Kidney (tissue), 14 donors: Measurements from ENCODE around the gene CELA1. TPM values are rescaled to one million over a fixed set of nuclear protein-coding genes. Genes with fewer than 3 reads are reported as not detected.
"Not testable (repeated sequence)": the region's sequence is repeated elsewhere in the genome, so short reads cannot be mapped to it uniquely, and the experiment has no call there.

Experiments used
- DNase-seq, 5 donors: peaks; one replicate each; pipeline ENCODE4 v3.0.0-alpha.2; 2013 to 2020
- FAIRE-seq: peaks from 2 replicates; lab custom pipeline; 2012; peaks lifted over from hg19 to GRCh38; lab: Jason Lieb, UNC
- H3K27ac ChIP-seq, 2 donors: one replicate each; pipeline ENCODE4 v1.7.0; 2013; ENCODE audit warnings: low read depth in 2 of 2, low read length in 2 of 2, inconsistent platforms in 1 of 2
- H3K27me3 ChIP-seq: one replicate; pipeline ENCODE4 v1.7.1; 2013; ENCODE audit warnings: low read length, inconsistent platforms; ENCODE audit not compliant: control insufficient read depth, insufficient read depth
- H3K36me3 ChIP-seq, 3 donors: one replicate each; pipeline versions ENCODE4 v1.7.0 to v1.7.1; 2013; ENCODE audit warnings: low read length in 3 of 3, control low read depth in 1 of 3, inconsistent platforms in 1 of 3; ENCODE audit not compliant: insufficient read depth in 3 of 3, control insufficient read depth in 2 of 3
- H3K4me1 ChIP-seq, 3 donors: one replicate each; pipeline versions ENCODE4 v1.7.0 to v1.7.1; 2013; ENCODE audit warnings: low read length in 3 of 3, inconsistent platforms in 1 of 3, low read depth in 1 of 3; ENCODE audit not compliant: control insufficient read depth in 2 of 3, insufficient read depth in 2 of 3
- H3K4me3 ChIP-seq, 3 donors: one replicate each; pipeline versions ENCODE4 v1.7.0 to v1.8.1; 2013; ENCODE audit warnings: low read length in 3 of 3, control low read depth in 1 of 3, inconsistent platforms in 1 of 3
- H3K9ac ChIP-seq, 3 donors: one replicate each; pipeline versions ENCODE4 v1.7.0 to v1.7.1; 2013; ENCODE audit warnings: low read length in 3 of 3, control low read depth in 1 of 3, inconsistent platforms in 1 of 3
- H3K9me3 ChIP-seq, 3 donors: one replicate each; pipeline versions ENCODE4 v1.7.0 to v1.7.1; 2013; ENCODE audit warnings: low read length in 3 of 3, control low read depth in 1 of 3, inconsistent platforms in 1 of 3; ENCODE audit not compliant: control insufficient read depth in 2 of 3, insufficient read depth in 1 of 3
- intact Hi-C: fragments of 100-400 bp; cut with DNase I; formaldehyde crosslinking; loops from one replicate; pipeline ENCODE4 v1.11.1; 2022
- polyA plus RNA-seq: library from polyadenylated mRNA; stranded (reverse); fragments of 350-450 nt; fragmentation: Illumina TruSeq; extraction: RNeasy Lipid Tissue Mini Kit (QIAGEN cat#74804); gene quantifications from one replicate; pipeline ENCODE4 v1.2.3, GENCODE V29; 2014; ENCODE audit warnings: low read depth, low replicate concordance; ENCODE audit not compliant: insufficient read depth
- total RNA-seq: library from RNA; stranded (reverse); fragmentation: NEBNext Ultra II Directional; extraction: Animal tissue kit (Norgen Biotek cat#: 25700); gene quantifications from one replicate; pipeline ENCODE4 v1.2.1, GENCODE V29; 2021
- TF ChIP-seq, protein P1 (sequence below): IDR thresholded peaks from 3 replicates; pipeline ENCODE4 v1.5.1; 2012; ENCODE audit warnings: mild to moderate bottlenecking, moderate library complexity, borderline replicate concordance; ENCODE audit not compliant: insufficient read depth; ENCODE audit errors: extremely low read depth
- donor health status: control.
- donor health status: control.
- donor health status: control.
- donor health status: control.
- donor health status: control.
- donor health status: DM: yes; HTN: yes; CAD: no.
- donor health status: Normal renal cell carcinoma (clear cell type).

CELA1 gene
- total and polyA plus RNA-seq, 2 donors from 2014 or later = not detected

DNA sequence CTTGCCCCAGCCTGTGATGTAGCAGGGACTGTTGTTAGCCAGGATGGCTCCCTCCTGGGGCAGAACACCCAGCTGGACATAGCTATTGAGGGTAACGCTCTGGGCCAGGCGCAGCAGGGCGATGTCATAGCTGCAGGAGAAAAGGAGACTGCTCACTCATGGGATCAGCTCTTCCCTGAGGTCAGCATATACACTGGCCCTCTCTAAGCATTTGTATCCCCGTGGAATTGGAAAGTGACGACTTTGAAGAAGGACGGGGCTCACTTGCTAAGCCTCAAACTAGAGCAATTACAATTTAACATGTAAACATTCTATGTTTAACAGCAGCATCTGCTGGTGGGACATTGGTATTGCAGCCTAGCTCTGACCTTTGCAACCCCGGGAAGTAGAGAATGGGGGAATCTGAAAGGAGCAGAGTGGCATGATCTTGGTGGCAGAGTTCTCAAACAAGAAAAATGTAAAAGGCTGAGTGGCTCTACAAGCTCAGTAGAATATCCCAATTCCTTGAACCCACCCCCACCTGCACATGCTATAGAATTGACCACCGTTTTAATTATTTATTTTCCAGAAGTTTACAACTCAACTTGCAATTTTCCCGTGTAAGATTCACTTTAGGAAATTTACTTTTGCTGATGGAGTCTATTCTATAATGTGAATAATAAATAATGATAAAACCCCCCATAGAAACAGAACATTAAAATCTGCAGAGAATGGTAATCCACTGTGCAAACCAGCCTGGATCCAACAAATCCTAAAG lies 5.0 kb downstream of the CELA1 start:
- DNase-seq (peak in 4 of 5 donors; percentile 79 to 87 (median 82)), FAIRE-seq (no peak)
- Histone ChIP-seq H3K4me3 (peak overlapping the region in 2 of 3 donors; percentile 43 to 59), H3K27ac (no peak overlapping the region), H3K4me1 (peaks cover 0 to 4% (median 0%) of the 10 kb centered on the region in 3 donors), H3K9ac (peak overlapping the region in 1 of 3 donors; percentile 66), H3K9me3 (no peaks in the 10 kb centered on the region), H3K27me3 (no peaks in the 10 kb centered on the region), H3K36me3 (no peaks in the 10 kb centered on the region)
- intact Hi-C loops = no loop called here
- TF ChIP-seq, protein P1, sequence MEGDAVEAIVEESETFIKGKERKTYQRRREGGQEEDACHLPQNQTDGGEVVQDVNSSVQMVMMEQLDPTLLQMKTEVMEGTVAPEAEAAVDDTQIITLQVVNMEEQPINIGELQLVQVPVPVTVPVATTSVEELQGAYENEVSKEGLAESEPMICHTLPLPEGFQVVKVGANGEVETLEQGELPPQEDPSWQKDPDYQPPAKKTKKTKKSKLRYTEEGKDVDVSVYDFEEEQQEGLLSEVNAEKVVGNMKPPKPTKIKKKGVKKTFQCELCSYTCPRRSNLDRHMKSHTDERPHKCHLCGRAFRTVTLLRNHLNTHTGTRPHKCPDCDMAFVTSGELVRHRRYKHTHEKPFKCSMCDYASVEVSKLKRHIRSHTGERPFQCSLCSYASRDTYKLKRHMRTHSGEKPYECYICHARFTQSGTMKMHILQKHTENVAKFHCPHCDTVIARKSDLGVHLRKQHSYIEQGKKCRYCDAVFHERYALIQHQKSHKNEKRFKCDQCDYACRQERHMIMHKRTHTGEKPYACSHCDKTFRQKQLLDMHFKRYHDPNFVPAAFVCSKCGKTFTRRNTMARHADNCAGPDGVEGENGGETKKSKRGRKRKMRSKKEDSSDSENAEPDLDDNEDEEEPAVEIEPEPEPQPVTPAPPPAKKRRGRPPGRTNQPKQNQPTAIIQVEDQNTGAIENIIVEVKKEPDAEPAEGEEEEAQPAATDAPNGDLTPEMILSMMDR = peak; percentile 99

DNA sequence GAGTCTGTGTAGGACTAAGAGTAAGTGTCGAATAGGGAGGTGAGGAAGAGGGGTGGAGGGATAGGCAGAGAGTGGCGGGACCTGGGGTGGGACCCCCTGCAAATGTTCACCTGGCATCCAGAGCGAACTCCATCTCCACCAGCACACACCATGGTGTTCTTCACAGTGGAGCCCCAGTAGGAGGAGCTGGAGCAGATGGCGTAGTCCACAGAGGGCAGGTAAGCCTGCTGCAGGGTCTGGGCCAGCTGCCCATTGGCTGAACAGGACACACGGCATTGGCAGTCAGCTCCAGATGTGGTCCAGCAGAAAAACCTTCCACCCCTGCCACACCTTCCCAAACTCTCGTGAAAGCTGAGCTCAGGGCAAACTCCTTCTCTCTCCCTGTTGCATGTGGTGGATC lies 6.7 kb downstream of the CELA1 start:
- TF ChIP-seq, protein P1 = no peak
- FAIRE-seq = no peak
- no peaks in the 10 kb centered on the region for H3K27me3 ChIP-seq
- no peaks in the 10 kb centered on the region for H3K36me3 ChIP-seq
- no peak for DNase-seq
- no peaks in the 10 kb centered on the region for H3K9me3 ChIP-seq
- no peak overlapping the region for H3K4me3 ChIP-seq
- intact Hi-C loops = no loop called here
- H3K9ac ChIP-seq = no peak overlapping the region
- no peak overlapping the region for H3K27ac ChIP-seq
- peaks cover 0 to 4% (median 0%) of the 10 kb centered on the region in 3 donors for H3K4me1 ChIP-seq

DNA sequence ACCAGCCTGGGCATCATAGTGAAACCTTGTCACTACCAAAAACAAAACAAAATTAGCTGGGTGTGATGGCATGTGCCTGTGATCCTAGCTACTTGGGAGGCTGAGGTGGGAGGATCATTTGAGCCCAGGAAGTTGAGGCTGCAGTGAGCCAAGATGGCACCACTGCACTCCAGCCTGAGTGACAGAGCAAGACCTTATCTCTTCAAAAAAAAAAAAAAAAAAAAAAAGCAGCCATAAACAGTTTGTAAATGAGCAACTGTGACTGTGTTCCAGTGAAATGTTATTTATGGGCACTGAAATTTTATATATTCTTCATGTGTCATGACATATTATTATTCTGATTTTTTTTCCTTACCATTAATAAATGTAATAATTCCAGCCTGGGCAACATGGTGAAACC lies 9.1 kb downstream of the CELA1 start:
- H3K27ac ChIP-seq, H3K4me3 ChIP-seq, H3K4me1 ChIP-seq, intact Hi-C loops, FAIRE-seq, DNase-seq, H3K9ac ChIP-seq, H3K36me3 ChIP-seq, H3K9me3 ChIP-seq, H3K27me3 ChIP-seq: not testable (repeated sequence)

DNA sequence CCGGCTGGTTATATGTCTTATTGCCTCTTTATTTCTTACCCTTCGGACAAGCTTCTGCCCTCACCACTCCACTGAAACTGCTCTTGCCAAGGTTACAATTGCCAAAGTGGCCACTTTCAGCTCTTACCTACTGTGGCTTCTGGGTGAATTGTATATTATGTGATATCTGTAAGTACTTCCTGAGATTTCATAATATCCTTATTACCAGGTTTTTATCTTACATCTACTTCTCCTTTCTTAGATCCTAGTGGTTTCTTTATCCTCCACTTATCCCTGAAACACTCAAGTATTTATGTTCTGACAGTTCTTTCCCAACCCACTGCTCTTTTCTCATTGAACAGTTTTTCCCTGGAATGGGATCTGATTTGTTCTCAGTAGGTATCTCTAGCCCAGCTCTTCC lies 10.5 kb downstream of the CELA1 start:
- FAIRE-seq (no peak), DNase-seq (no peak)
- Histone ChIP-seq H3K9ac (no peak overlapping the region), H3K27ac (no peak overlapping the region), H3K9me3 (no peaks in the 10 kb centered on the region), H3K4me1 (peaks cover 0 to under 1% (median 0%) of the 10 kb centered on the region in 3 donors), H3K36me3 (no peaks in the 10 kb centered on the region), H3K4me3 (no peak overlapping the region), H3K27me3 (no peaks in the 10 kb centered on the region)
- intact Hi-C loops = no loop called here
- TF ChIP-seq, protein P1 = no peak
